ENCODE measurements around the gene RASGEF1C. TPM values are rescaled to one million over a fixed set of nuclear protein-coding genes. Genes with fewer than 3 reads are reported as not detected.
A peak's percentile ranks its signal among the peaks of the same experiment; 100 is the strongest.

RASGEF1C gene
- total RNA-seq, 4 donors from 2014 or later: 0.71 to 2.5 TPM; not detected in 2

GRCh38 chr5:180121826-180122413 lies 87.1 kb downstream of the RASGEF1C start:
- DNase-seq (ENCODE audit: low spot score in 2 of 2): peak in 1 of 2 donors; percentile 14
- no peak for TF ChIP-seq POLR2A (IDR thresholded peaks at IDR 0.05)
- TF ChIP-seq, protein P1, sequence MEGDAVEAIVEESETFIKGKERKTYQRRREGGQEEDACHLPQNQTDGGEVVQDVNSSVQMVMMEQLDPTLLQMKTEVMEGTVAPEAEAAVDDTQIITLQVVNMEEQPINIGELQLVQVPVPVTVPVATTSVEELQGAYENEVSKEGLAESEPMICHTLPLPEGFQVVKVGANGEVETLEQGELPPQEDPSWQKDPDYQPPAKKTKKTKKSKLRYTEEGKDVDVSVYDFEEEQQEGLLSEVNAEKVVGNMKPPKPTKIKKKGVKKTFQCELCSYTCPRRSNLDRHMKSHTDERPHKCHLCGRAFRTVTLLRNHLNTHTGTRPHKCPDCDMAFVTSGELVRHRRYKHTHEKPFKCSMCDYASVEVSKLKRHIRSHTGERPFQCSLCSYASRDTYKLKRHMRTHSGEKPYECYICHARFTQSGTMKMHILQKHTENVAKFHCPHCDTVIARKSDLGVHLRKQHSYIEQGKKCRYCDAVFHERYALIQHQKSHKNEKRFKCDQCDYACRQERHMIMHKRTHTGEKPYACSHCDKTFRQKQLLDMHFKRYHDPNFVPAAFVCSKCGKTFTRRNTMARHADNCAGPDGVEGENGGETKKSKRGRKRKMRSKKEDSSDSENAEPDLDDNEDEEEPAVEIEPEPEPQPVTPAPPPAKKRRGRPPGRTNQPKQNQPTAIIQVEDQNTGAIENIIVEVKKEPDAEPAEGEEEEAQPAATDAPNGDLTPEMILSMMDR (IDR thresholded peaks at IDR 0.05): no peak
- intact Hi-C loops (cut with DNase I; ENCODE audit: low total_unique reads): loop anchor here (10.0 kb wide), 1 partner anchor 353 kb away; no protein-coding TSS in a partner anchor
- H3K4me3 ChIP-seq (ENCODE audit: low read depth, poor library complexity, severe bottlenecking): no peak overlapping the region
- WGBS, 2 donors: 78 to 80% methylated on average over 9 of the region's 9 CpGs

- intact Hi-C loops (cut with DNase I; ENCODE audit: low total_unique reads): loop anchor here (10.0 kb wide), 1 partner anchor 354 kb away; no protein-coding TSS in a partner anchor
- TF ChIP-seq, protein P1 (IDR thresholded peaks at IDR 0.05): no peak
- TF ChIP-seq POLR2A (IDR thresholded peaks at IDR 0.05): no peak
- 80 to 81% methylated on average over 24 to 25 of the region's 28 CpGs for WGBS, 2 donors
- H3K4me3 ChIP-seq (ENCODE audit: low read depth, poor library complexity, severe bottlenecking): no peak overlapping the region
- no peak for DNase-seq (ENCODE audit: low spot score in 2 of 2)
Measured at GRCh38 chr5:180120237-180121101, 88.5 kb downstream of the RASGEF1C start.

DNA sequence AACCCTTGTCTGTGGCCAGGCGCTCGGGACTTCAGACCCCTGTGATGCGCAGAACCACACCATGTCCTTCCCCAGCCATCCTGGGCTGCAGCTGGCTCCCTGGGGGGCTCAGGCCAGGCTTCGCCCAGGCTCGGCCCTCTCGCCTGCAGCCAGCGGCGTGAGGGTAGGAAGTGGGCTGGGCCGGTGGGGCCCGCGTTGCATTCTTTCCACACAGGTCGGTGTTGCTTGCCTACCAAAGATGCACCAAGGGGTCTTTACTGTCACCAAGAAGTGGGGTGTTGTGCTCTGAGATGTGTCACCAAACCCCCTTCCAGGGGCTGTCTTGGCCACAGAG lies 89.1 kb downstream of the RASGEF1C start:
- TF ChIP-seq, protein P1 (IDR thresholded peaks at IDR 0.05): no peak
- TF ChIP-seq POLR2A (IDR thresholded peaks at IDR 0.05): no peak
- intact Hi-C loops (cut with DNase I; ENCODE audit: low total_unique reads): loop anchor here (10.0 kb wide), 1 partner anchor 355 kb away; no protein-coding TSS in a partner anchor
- WGBS, 2 donors: 85 to 93% methylated on average over 6 to 11 of the region's 12 CpGs

GRCh38 chr5:180119031-180119902 lies 89.7 kb downstream of the RASGEF1C start:
- DNase-seq (ENCODE audit: low spot score in 2 of 2): no peak
- no peak overlapping the region for H3K4me3 ChIP-seq (ENCODE audit: low read depth, poor library complexity, severe bottlenecking)
- no peak for TF ChIP-seq POLR2A (IDR thresholded peaks at IDR 0.05)
- TF ChIP-seq, protein P1 (IDR thresholded peaks at IDR 0.05): no peak
- 92 to 98% methylated on average over 12 to 23 of the region's 23 CpGs for WGBS, 2 donors
- intact Hi-C loops (cut with DNase I; ENCODE audit: low total_unique reads): no loop called here

More for the DNA sequence above, 89.1 kb downstream of the RASGEF1C start:
- no peak overlapping the region for H3K4me3 ChIP-seq (ENCODE audit: low read depth, poor library complexity, severe bottlenecking)
- DNase-seq (ENCODE audit: low spot score in 2 of 2): no peak

DNA sequence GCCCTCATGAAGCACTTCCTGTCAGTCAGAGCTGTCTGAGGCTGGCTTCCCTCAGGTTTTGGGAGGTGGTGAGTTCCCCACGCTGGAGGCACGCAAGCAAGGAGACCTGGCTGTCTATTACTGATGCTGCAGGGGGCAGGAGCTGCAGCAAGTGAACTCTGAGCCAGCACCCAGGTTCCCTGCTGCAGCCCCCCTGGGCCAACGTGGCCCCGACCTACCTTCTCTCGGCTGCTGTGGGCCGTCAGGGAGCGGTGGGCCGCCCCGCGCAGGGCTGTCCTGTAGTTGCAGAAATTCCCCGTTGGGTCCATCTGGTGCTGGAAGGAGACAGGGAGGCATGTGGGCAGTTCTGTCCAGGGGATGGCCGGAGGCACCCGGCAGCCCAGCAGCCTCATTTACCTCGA lies 90.6 kb downstream of the RASGEF1C start:
- TF ChIP-seq, protein P1 (IDR thresholded peaks at IDR 0.05): no peak
- TF ChIP-seq POLR2A (IDR thresholded peaks at IDR 0.05): no peak
- no peak overlapping the region for H3K4me3 ChIP-seq (ENCODE audit: low read depth, poor library complexity, severe bottlenecking)
- DNase-seq (ENCODE audit: low spot score in 2 of 2): no peak
- intact Hi-C loops (cut with DNase I; ENCODE audit: low total_unique reads): no loop called here
- 88% methylated on average over 14 of the region's 14 CpGs for WGBS, 2 donors

All from lower leg skin (tissue), 4 donors.